HG03469 (cell line): Measurements from ENCODE around the gene C5AR1.
"Not testable (repeated sequence)": the region's sequence is repeated elsewhere in the genome, so short reads cannot be mapped to it uniquely, and the experiment has no call there.

ENCODE experiments used
- ATAC-seq: cut with Tn5 transposase; IDR thresholded peaks from one replicate; pipeline ENCODE4 v1.9.1; 2021; ENCODE audit warnings: mild to moderate bottlenecking, moderate library complexity, moderate number of reproducible peaks; ENCODE audit not compliant: unreplicated experiment

The C5AR1 gene

DNA sequence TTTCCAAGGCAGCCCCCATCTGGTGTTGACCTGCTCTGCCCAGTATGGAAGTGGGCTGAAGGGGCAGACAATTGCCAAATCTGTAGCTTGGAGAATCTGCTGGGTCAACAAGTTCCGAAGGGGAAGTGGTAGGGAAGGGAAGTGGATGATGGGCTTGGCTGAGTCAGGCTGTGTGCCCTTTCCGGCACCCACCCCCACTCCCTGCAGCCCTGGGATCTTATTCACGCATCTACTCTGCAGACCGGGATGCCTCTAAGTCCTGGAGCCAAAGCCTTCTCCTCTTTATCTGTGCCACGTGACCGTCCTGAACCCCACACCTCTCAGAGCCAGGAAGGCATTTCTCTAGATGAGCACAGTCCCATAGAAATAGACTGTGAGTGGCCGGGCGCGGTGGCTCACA is 14.8 kb downstream of the C5AR1 start:
- no peak for ATAC-seq

DNA sequence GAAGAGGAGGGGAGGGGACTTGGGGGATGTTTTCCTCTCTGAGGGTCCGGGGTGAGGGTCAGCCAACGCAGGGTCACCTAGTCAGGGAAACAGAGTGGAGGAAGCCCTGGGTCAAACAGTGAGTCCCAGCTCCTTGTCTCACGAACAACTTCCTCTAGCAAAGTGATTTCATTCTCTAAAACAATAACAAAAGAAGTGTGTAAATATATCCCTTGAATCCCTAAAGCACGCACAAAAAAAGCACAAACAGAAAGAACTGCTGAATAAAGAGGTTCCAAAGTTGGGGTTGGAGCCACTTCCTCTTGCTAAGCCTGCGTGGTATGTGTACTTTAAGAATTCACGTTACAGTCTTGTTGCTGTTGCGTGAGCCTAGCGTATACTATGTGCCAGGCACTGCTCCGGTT is 20.8 kb downstream of the C5AR1 start:
- ATAC-seq = no peak

DNA sequence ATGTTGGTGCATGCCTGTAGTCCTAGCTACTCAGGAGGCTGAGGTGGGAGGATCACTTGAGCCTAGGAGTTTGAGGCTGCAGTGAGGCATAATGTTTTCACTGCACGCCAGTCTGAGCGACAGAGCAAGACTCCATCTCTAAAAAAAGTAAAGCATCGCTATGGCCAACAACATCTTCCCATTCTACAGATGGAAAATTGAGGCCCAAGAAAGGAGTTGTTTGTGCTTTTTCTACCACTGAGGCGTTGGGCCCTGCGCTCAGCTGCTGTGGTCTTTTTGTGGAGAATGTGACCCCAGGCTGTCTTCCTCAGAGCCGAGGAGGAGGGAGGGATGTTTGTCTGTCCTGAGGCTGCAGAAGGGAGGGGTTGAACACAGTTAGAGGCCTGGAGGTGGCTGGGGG is 21.8 kb downstream of the C5AR1 start:
- no peak for ATAC-seq

- no peak for ATAC-seq
Measured at GRCh38 chr19:47331931-47332547, 22.4 kb downstream of the C5AR1 start, which contains the start of gene C5AR2. TSS of gene C5AR2 (plus strand) at chr19:47332175. CDS start at chr19:47340800, 8,625 bp downstream.

GRCh38 chr19:47336765-47337718 is 27.4 kb downstream of the C5AR1 start:
- not testable (repeated sequence) for ATAC-seq

DNA sequence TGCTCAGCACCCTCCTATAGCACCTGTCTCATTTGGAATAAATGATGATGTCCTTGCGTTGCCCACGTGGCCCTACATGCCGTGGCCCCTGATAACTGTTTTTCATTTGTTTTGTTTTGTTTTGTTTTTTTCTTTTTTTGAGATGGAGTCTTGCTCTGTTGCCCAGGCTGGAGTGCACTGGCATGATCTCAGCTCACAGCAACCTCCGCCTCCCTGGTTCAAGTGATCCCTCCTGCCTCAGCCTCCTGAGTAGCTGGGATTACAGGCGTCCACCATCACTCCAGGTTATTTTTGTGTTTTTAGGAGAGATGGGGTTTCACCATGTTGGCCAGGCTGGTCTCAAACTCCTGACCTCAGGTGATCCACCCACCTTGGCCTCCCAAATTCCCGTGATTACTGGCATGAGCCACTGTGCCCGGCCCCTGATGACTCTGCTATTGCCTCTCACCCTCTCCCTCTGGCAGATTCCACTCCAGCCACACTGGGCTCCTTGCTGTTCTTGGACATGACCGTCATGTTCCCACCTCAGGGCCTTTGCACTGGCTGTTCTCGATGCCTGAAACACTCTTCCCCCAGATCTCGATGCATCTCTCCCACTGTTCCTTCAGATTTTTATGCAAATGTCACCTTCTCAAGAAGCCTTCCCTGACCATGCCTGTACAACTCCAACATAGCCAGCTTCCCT is 29.7 kb downstream of the C5AR1 start:
- ATAC-seq = no peak

- no peak for ATAC-seq
Measured at GRCh38 chr19:47340477-47341208, 31.0 kb downstream of the C5AR1 start.

DNA sequence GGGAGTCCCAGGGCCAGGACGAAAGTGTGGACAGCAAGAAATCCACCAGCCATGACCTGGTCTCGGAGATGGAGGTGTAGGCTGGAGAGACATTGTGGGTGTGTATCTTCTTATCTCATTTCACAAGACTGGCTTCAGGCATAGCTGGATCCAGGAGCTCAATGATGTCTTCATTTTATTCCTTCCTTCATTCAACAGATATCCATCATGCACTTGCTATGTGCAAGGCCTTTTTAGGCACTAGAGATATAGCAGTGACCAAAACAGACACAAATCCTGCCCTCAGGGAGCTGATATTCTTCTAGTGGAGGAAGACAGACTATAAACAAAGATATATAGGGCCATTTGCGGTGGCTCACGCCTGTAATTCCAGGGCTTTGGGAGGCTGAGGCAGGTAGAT is 32.1 kb downstream of the C5AR1 start:
- no peak for ATAC-seq

GRCh38 chr19:47343194-47343802 is 33.6 kb downstream of the C5AR1 start:
- no peak for ATAC-seq

DNA sequence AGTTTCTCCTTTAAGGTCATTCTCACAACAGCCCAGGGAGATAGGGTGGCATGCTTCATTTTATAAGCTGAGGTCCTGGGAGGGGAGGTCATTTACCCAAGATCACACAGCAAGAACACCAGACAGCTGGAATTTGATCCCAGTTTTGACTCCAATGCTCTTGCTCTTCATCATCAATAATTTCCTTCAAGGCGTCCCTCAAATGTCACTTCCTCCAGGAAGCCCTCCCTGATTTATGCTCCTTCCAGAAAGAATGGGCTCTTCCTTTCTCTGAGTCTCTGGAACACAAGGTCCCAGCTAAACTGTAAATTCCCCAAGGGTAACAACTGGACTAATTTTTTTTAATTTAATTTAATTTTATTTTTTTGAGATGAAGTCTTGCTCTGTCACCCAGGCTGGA is 34.8 kb downstream of the C5AR1 start:
- ATAC-seq = no peak

- not testable (repeated sequence) for ATAC-seq
Measured at GRCh38 chr19:47346024-47346423, 36.4 kb downstream of the C5AR1 start.

GRCh38 chr19:47348819-47349795 is 39.4 kb downstream of the C5AR1 start, which contains the start of gene DHX34:
TSS of gene DHX34 (plus strand) at chr19:47349315. CDS start at chr19:47353031, 3,716 bp downstream.
- ATAC-seq = peak; percentile 88

DNA sequence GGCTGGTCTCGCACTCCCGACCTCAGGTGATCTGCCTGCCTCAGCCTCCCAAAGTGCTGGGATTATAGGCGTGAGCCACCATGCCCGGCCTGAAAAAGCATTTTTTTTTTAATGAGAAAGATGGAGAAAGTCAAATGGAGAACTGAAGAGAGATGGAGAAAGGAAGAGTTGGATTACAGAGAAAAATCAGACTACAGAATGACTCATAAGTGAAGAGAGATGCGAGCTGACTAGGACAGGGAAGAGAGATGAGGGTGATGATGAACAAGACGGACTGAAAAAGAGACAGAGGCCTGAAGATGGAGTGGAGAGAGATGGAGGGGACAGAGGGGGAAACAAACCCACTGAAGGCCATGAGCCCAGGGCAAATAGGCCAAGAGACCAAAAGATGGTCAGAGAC is 41.0 kb downstream of the C5AR1 start:
- no peak for ATAC-seq

DNA sequence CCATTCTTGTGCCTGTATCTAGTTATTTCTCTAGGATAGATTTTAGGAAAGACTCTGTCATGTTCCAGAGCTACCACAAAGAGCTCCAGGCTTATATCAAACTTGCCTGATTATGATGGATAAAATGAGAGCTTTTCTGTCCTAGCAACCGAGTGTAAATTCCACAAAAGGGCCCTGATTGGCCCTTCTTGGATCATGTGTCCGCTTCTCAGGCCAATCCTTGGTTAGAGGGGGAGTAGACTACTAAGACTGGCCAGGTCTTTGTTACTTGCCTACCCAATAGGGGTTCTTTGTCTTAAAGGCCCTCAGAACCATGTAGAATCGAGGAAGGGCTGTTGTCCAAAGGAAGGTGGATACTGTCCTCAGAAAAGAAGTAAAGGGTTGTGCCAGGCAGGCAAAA is 41.9 kb downstream of the C5AR1 start:
- ATAC-seq = no peak

DNA sequence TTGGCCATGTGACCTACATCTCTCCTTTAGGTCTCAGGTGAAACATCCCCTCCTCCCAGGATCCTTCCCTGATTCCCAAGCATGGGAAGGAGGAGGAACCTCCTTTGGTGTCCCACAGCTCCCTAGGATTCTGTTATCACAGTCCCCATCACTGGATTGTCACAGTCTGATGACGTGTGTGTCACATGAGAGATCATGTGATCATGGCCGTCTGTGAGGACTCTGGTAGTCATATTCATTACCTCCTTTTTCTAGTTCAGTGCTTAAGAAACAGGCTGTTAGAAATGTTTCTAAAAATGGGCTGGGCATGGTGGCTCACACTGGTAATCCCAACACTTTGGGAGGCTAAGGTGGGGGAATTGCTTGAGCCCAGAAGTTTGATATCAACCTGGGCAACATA is 42.4 kb downstream of the C5AR1 start:
- no peak for ATAC-seq

GRCh38 chr19:47353307-47353712 is 43.6 kb downstream of the C5AR1 start:
- ATAC-seq = no peak

DNA sequence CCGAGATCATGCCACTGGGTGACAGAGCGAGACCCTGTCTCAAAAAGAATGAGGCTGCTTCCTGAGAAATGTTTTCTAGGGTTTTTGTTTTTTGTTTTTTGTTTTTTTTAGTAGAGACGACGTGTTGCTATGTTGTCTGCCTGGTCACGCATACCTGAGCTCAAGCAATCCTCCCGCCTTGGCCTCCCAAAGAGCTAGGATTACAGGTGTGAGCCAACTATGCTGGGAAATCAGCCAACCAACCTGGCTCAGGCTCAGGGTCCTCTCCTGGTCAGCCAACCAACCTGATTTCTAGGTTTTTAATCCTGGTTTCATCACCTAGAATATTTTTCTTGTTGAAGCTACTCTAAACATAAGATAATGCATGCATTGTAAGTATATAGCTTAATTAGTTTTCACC is 47.2 kb downstream of the C5AR1 start:
- ATAC-seq = no peak

- ATAC-seq = no peak
Measured at GRCh38 chr19:47357788-47358680, 48.4 kb downstream of the C5AR1 start.
